ENCODE data around the gene MCC. TPM values are rescaled to one million over a fixed set of nuclear protein-coding genes. Genes with fewer than 3 reads are reported as not detected.

Gene MCC
- total RNA-seq, 1 donor from 2014 or later: 20.6 TPM

DNA sequence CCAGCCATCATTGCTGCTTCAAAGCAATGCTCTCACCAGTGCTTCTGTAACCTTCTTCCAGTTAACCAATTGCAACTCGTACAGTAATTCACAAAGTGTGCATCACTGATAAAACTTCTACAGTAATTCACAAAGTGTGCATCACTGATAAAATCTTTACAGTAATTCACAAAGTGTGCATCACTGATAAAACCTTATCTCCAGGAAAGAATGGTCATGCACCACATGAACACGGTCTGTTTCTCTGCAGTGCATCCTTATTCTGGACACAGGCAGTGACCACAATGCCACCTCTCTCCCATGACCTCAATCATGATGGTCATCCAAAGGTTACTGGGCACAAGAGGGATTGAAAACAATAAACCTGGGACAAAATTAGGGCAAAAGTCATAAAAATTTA is 207.1 kb downstream of the MCC start:
- ATAC-seq: no peak
- Histone ChIP-seq H3K4me3 (no peak overlapping the region), H3K27ac (no peak overlapping the region), H3K9me3 (no peaks in the 10 kb centered on the region), H3K27me3 (ENCODE audit: low read depth) (no peaks in the 10 kb centered on the region), H3K36me3 (no peaks in the 10 kb centered on the region), H3K4me1 (no peaks in the 10 kb centered on the region)
- no peak for TF ChIP-seq CTCF (IDR thresholded peaks at IDR 0.05)
- intact Hi-C loops (cut with DNase I): no loop called here
- no peak for DNase-seq

DNA sequence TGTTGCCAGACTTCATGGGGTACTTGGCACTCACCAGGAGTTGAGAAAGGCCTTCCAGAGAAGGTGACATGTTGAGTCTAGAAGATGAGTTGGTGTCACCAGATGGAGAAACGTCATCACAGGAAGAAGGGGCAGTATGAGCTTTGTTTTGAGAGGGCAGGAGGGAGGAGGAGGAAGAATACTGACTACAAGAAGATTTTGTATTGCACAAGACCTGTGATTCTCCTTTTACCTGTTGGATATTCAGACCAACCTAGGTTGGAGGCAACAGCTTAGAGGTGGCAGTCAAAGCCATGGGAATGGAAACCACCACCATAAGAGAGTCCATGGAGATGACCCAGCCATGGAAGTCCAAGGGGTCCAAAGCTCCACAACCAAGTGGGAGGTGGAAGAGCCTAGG is 207.7 kb downstream of the MCC start:
- Histone ChIP-seq H3K27me3 (ENCODE audit: low read depth) (no peaks in the 10 kb centered on the region), H3K4me1 (no peaks in the 10 kb centered on the region), H3K27ac (no peak overlapping the region), H3K36me3 (no peaks in the 10 kb centered on the region), H3K4me3 (no peak overlapping the region), H3K9me3 (no peaks in the 10 kb centered on the region)
- DNase-seq (no peak), ATAC-seq (no peak)
- intact Hi-C loops (cut with DNase I): no loop called here
- no peak for TF ChIP-seq CTCF (IDR thresholded peaks at IDR 0.05)

DNA sequence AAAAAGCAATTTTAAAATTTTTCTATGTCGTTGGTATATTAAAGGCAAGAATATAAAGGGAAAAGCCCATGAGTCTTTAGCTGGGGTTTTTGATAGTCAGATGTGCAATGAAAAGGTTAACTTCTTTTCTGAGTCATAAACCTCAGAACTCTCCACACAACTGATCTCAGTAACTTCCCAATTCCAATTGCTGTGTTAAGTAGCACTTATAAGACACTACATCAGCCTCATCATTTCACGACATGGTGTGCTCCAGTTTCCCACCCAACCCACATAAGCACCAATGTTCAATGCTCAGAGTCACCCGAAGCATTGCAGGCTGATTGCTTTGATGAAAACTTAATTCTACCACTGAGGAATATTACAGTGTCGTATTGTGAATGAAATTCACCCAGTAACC is 209.3 kb downstream of the MCC start:
- TF ChIP-seq CTCF (IDR thresholded peaks at IDR 0.05): no peak
- no peak overlapping the region for H3K27ac ChIP-seq
- no peaks in the 10 kb centered on the region for H3K27me3 ChIP-seq (ENCODE audit: low read depth)
- H3K9me3 ChIP-seq: no peaks in the 10 kb centered on the region
- DNase-seq: no peak
- no peak for ATAC-seq
- intact Hi-C loops (cut with DNase I): no loop called here
- no peaks in the 10 kb centered on the region for H3K36me3 ChIP-seq
- peaks cover 8% of the 10 kb centered on the region for H3K4me1 ChIP-seq
- no peak overlapping the region for H3K4me3 ChIP-seq

DNA sequence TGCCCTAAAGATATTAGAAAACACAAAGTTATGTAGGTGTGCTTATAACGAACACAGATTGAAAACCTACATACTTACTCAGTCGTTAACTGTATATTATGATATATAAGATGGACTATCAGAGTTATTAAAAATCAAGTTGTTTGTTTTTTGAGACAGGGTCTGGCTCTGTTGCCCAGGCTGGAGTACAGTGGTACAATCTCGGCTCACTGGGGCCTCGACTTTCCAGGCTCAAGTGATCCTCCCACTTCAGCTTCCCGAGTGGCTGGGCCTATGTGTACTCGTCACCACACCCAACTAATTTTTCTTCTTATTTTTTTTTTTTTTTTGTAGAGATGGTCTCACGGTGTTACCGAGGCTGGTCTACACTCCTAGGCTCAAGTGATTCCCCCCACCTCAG is 211.8 kb downstream of the MCC start:
- Histone ChIP-seq H3K4me3 (no peak overlapping the region), H3K27me3 (ENCODE audit: low read depth) (no peaks in the 10 kb centered on the region), H3K27ac (no peak overlapping the region), H3K4me1 (peaks cover 14% of the 10 kb centered on the region), H3K9me3 (no peaks in the 10 kb centered on the region), H3K36me3 (no peaks in the 10 kb centered on the region)
- ATAC-seq (no peak), DNase-seq (no peak)
- no peak for TF ChIP-seq CTCF (IDR thresholded peaks at IDR 0.05)
- intact Hi-C loops (cut with DNase I): no loop called here

DNA sequence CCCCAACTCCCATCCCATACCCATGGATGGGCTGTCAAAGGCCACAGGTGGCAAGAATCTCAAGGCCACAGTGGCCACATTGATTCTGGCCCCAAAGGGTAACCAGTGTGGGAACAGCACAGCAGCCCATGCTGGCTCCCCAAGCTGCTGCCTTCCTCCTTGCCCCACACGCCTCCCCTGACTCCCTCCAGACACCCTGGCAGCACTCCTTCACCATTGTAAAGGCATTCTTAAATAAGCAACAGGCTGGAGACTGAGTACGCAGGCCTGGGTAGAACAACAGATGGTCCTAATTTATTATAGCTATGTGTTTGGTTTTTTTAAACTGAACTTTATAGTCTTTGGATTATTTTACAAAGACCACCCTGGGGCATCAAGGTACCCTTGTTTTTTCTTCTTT is 212.3 kb downstream of the MCC start:
- ATAC-seq (no peak), DNase-seq (no peak)
- H3K27ac ChIP-seq: no peak overlapping the region
- H3K4me1 ChIP-seq: peaks cover 14% of the 10 kb centered on the region
- H3K9me3 ChIP-seq: no peaks in the 10 kb centered on the region
- H3K36me3 ChIP-seq: no peaks in the 10 kb centered on the region
- H3K4me3 ChIP-seq: no peak overlapping the region
- intact Hi-C loops (cut with DNase I): no loop called here
- TF ChIP-seq CTCF (IDR thresholded peaks at IDR 0.05): no peak
- no peaks in the 10 kb centered on the region for H3K27me3 ChIP-seq (ENCODE audit: low read depth)

- no peak overlapping the region for H3K27ac ChIP-seq
- no peak overlapping the region for H3K4me3 ChIP-seq
- no peaks in the 10 kb centered on the region for H3K9me3 ChIP-seq
- intact Hi-C loops (cut with DNase I): no loop called here
- ATAC-seq (no peak), DNase-seq (no peak)
- TF ChIP-seq CTCF (IDR thresholded peaks at IDR 0.05): no peak
- H3K27me3 ChIP-seq (ENCODE audit: low read depth): no peaks in the 10 kb centered on the region
- no peaks in the 10 kb centered on the region for H3K36me3 ChIP-seq
- peaks cover 23% of the 10 kb centered on the region for H3K4me1 ChIP-seq
Measured at GRCh38 chr5:113274836-113275414, 213.3 kb downstream of the MCC start.
